HG02885 (cell line): Measurements from ENCODE around the gene PSAT1.

Experiments used
- ATAC-seq: cut with Tn5 transposase; IDR thresholded peaks from one replicate; pipeline ENCODE4 v1.9.1; 2021; ENCODE audit warnings: mild to moderate bottlenecking; ENCODE audit not compliant: unreplicated experiment, poor library complexity

PSAT1 gene

GRCh38 chr9:78314953-78315870 is 18.3 kb downstream of the PSAT1 start:
- ATAC-seq = no peak

GRCh38 chr9:78316166-78316892 is 19.4 kb downstream of the PSAT1 start:
- no peak for ATAC-seq

- ATAC-seq = no peak
Observed at GRCh38 chr9:78319197-78320029, 22.5 kb downstream of the PSAT1 start.

- no peak for ATAC-seq
Observed at GRCh38 chr9:78320030-78320693, 23.2 kb downstream of the PSAT1 start.

- no peak for ATAC-seq
Observed at GRCh38 chr9:78320875-78321496, 24.1 kb downstream of the PSAT1 start.

- no peak for ATAC-seq
Observed at GRCh38 chr9:78321505-78321904, 24.6 kb downstream of the PSAT1 start.

GRCh38 chr9:78324068-78324650 is 27.2 kb downstream of the PSAT1 start:
- no peak for ATAC-seq

GRCh38 chr9:78324682-78325081 is 27.8 kb downstream of the PSAT1 start:
- ATAC-seq = no peak

GRCh38 chr9:78325343-78325742 is 28.4 kb downstream of the PSAT1 start:
- no peak for ATAC-seq

- ATAC-seq = no peak
Observed at GRCh38 chr9:78325846-78326360, 29.0 kb downstream of the PSAT1 start.

GRCh38 chr9:78326564-78326963 is 29.6 kb downstream of the PSAT1 start:
- no peak for ATAC-seq

GRCh38 chr9:78332381-78332780 is 35.5 kb downstream of the PSAT1 start:
- no peak for ATAC-seq

GRCh38 chr9:78348848-78349247 is 51.9 kb downstream of the PSAT1 start:
- ATAC-seq = no peak

GRCh38 chr9:78351816-78352215 is 54.9 kb downstream of the PSAT1 start:
- ATAC-seq = no peak

- no peak for ATAC-seq
Observed at GRCh38 chr9:78354324-78354973, 57.5 kb downstream of the PSAT1 start.

- no peak for ATAC-seq
Observed at GRCh38 chr9:78354989-78355388, 58.1 kb downstream of the PSAT1 start.

- ATAC-seq = no peak
Observed at GRCh38 chr9:78356634-78357033, 59.7 kb downstream of the PSAT1 start.

GRCh38 chr9:78357165-78357873 is 60.4 kb downstream of the PSAT1 start:
- ATAC-seq = peak; percentile 85
